Activated CD4-positive, alpha-beta T cell treated with anti-CD3 and anti-CD28 coated beads for 36 hours (primary cell): ENCODE results near the gene PIP4K2A. TPM values are rescaled to one million over a fixed set of nuclear protein-coding genes. Genes with fewer than 3 reads are reported as not detected.

Source experiments
- ATAC-seq: fragments of 200-7000 bp; cut with Tn5 transposase; one replicate; pipeline ENCODE4 v1.10.0; 2021; ENCODE audit warnings: mild to moderate bottlenecking, moderate library complexity
- CTCF ChIA-PET: fragments of 350-600 bp; sonication (Branson Sonifier 250); formaldehyde crosslinking; loops from one replicate; lab custom pipeline; 2021; ENCODE audit warnings: antibody characterized with exemption; lab: Charles Lee
- POLR2A ChIA-PET: fragments of 350-600 bp; sonication (Branson Sonifier 250); formaldehyde crosslinking; loops from one replicate; lab custom pipeline; 2021; ENCODE audit warnings: antibody characterized with exemption, inconsistent platforms; lab: Charles Lee
- DNase-seq: peaks from one replicate; pipeline ENCODE4 v3.0.0-alpha.2; 2020
- H3K27ac Mint-ChIP-seq: one replicate; pipeline ENCODE4 v1.8.0; 2021; ENCODE audit warnings: mixed read lengths
- H3K27me3 Mint-ChIP-seq: one replicate; pipeline ENCODE4 v1.8.0; 2021; ENCODE audit warnings: mixed read lengths
- H3K36me3 Mint-ChIP-seq: one replicate; pipeline ENCODE4 v1.8.0; 2021; ENCODE audit warnings: low read depth, mixed read lengths
- H3K4me1 Mint-ChIP-seq: one replicate; pipeline ENCODE4 v1.8.0; 2021; ENCODE audit warnings: mixed read lengths
- H3K4me3 Mint-ChIP-seq: one replicate; pipeline ENCODE4 v1.8.0; 2021; ENCODE audit warnings: mild to moderate bottlenecking, moderate library complexity, mixed read lengths
- H3K9me3 Mint-ChIP-seq: one replicate; pipeline ENCODE4 v1.8.0; 2021; ENCODE audit warnings: low read depth, mixed read lengths
- intact Hi-C, 2 experiments: fragments of 100-400 bp; cut with DNase I in 1 of 2; cut with micrococcal nuclease in 1 of 2; formaldehyde crosslinking; loops; one replicate each; pipeline versions ENCODE4 v1.14.2 to v1.15.1; 2022 to 2024; cut with DNase I, micrococcal nuclease
- total RNA-seq, 2 experiments: library from RNA; stranded (reverse); gene quantifications; one replicate each; pipeline ENCODE4 v1.2.3, GENCODE V29; 2021

PIP4K2A gene
- total RNA-seq, 2 experiments from 2014 or later: 105 to 108 TPM

- H3K27me3 Mint-ChIP-seq: no peaks in the 10 kb centered on the region
- ChIA-PET POLR2A (no interaction called here), CTCF (interaction anchor here (0.7 to 1.4 kb wide), 7 partner anchors 10 to 365 kb away, joined by 3 to 4 read pairs (median 3); no protein-coding TSS in a partner anchor)
- intact Hi-C loops: loop anchor here in 1 of 2 experiments (2.0 kb wide), 1 partner anchor 14 kb away; no protein-coding TSS in a partner anchor
- no peaks in the 10 kb centered on the region for H3K9me3 Mint-ChIP-seq
- H3K27ac Mint-ChIP-seq: peak overlapping the region; percentile 83
- peak overlapping the region; percentile 45 for H3K4me3 Mint-ChIP-seq
- peaks cover 20% of the 10 kb centered on the region for H3K36me3 Mint-ChIP-seq
- H3K4me1 Mint-ChIP-seq: peaks cover 96% of the 10 kb centered on the region
- ATAC-seq (no peak), DNase-seq (no peak)
Observed at GRCh38 chr10:22624287-22624738, 90.1 kb downstream of the PIP4K2A start.

GRCh38 chr10:22623633-22624253 lies 90.6 kb downstream of the PIP4K2A start:
- H3K27me3 Mint-ChIP-seq: no peaks in the 10 kb centered on the region
- peak; percentile 54 for DNase-seq
- CTCF ChIA-PET: interaction anchor here (0.7 to 1.4 kb wide), 10 partner anchors 12 to 365 kb away, joined by 3 to 5 read pairs (median 3); no protein-coding TSS in a partner anchor

GRCh38 chr10:22622242-22622806 lies 92.1 kb downstream of the PIP4K2A start:
- no peaks in the 10 kb centered on the region for H3K9me3 Mint-ChIP-seq
- no peak for ATAC-seq
- DNase-seq: no peak
- peaks cover 14% of the 10 kb centered on the region for H3K36me3 Mint-ChIP-seq
- H3K27me3 Mint-ChIP-seq: no peaks in the 10 kb centered on the region
- H3K4me3 Mint-ChIP-seq: no peak overlapping the region
- H3K4me1 Mint-ChIP-seq: peaks cover 98% of the 10 kb centered on the region
- intact Hi-C loops: no loop called here
- CTCF ChIA-PET: interaction anchor here (0.9 to 1.2 kb wide), 2 partner anchors 11 to 48 kb away, joined by 3 to 4 read pairs; no protein-coding TSS in a partner anchor
- POLR2A ChIA-PET: interaction anchor here (1.0 kb wide), 1 partner anchor 8 kb away, joined by 4 read pairs; no protein-coding TSS in a partner anchor
- peak overlapping the region; percentile 49 for H3K27ac Mint-ChIP-seq

More at GRCh38 chr10:22623633-22624253, 90.6 kb downstream of the PIP4K2A start:
- Mint-ChIP-seq H3K9me3 (no peaks in the 10 kb centered on the region), H3K36me3 (peaks cover 19% of the 10 kb centered on the region), H3K27ac (peak overlapping the region; percentile 83), H3K4me1 (peaks cover 97% of the 10 kb centered on the region), H3K4me3 (peak overlapping the region; percentile 45)
- ATAC-seq: peak; percentile 65
- POLR2A ChIA-PET: interaction anchor here (1.0 kb wide), 1 partner anchor 10 kb away, joined by 4 read pairs; no protein-coding TSS in a partner anchor
- intact Hi-C loops: loop anchor here in 1 of 2 experiments (2.0 kb wide), 1 partner anchor 13 kb away; no protein-coding TSS in a partner anchor

- no peak overlapping the region for H3K4me3 Mint-ChIP-seq
- ATAC-seq: no peak
Observed at GRCh38 chr10:22621726-22622125, 92.7 kb downstream of the PIP4K2A start.

GRCh38 chr10:22620929-22621328 lies 93.4 kb downstream of the PIP4K2A start:
- POLR2A ChIA-PET: no interaction called here
- peaks cover 97% of the 10 kb centered on the region for H3K4me1 Mint-ChIP-seq
- no peaks in the 10 kb centered on the region for H3K9me3 Mint-ChIP-seq
- CTCF ChIA-PET: interaction anchor here (0.6 to 1.4 kb wide), 5 partner anchors 9 to 97 kb away, joined by 3 to 6 read pairs (median 3); no protein-coding TSS in a partner anchor
- H3K36me3 Mint-ChIP-seq: peaks cover 14% of the 10 kb centered on the region
- H3K4me3 Mint-ChIP-seq: no peak overlapping the region
- H3K27ac Mint-ChIP-seq: no peak overlapping the region
- H3K27me3 Mint-ChIP-seq: no peaks in the 10 kb centered on the region
- intact Hi-C loops: loop anchor here in 1 of 2 experiments (1.0 kb wide), 1 partner anchor 8 kb away; no protein-coding TSS in a partner anchor
- DNase-seq (no peak), ATAC-seq (no peak)

More at GRCh38 chr10:22621726-22622125, 92.7 kb downstream of the PIP4K2A start:
- intact Hi-C loops: no loop called here
- Mint-ChIP-seq H3K27ac (peak overlapping the region; percentile 61), H3K4me1 (peaks cover 98% of the 10 kb centered on the region), H3K36me3 (peaks cover 14% of the 10 kb centered on the region), H3K27me3 (no peaks in the 10 kb centered on the region), H3K9me3 (no peaks in the 10 kb centered on the region)
- POLR2A ChIA-PET: no interaction called here
- no peak for DNase-seq
- CTCF ChIA-PET: interaction anchor here (1.0 to 1.4 kb wide), 2 partner anchors 8 to 43 kb away, joined by 3 to 6 read pairs; no protein-coding TSS in a partner anchor

GRCh38 chr10:22620140-22620857 lies 94.1 kb downstream of the PIP4K2A start:
- intact Hi-C loops: loop anchor here in 1 of 2 experiments (1.0 kb wide), 1 partner anchor 9 kb away; no protein-coding TSS in a partner anchor
- ATAC-seq: peak; percentile 47
- H3K36me3 Mint-ChIP-seq: peaks cover 14% of the 10 kb centered on the region
- ChIA-PET POLR2A (no interaction called here), CTCF (interaction anchor here (0.5 to 1.4 kb wide), 4 partner anchors 9 to 59 kb away, joined by 3 to 6 read pairs (median 3); no protein-coding TSS in a partner anchor)
- no peaks in the 10 kb centered on the region for H3K9me3 Mint-ChIP-seq
- DNase-seq: peak; percentile 56
- H3K4me1 Mint-ChIP-seq: peaks cover 97% of the 10 kb centered on the region
- H3K27me3 Mint-ChIP-seq: no peaks in the 10 kb centered on the region
- peak overlapping the region; percentile 78 for H3K27ac Mint-ChIP-seq
- H3K4me3 Mint-ChIP-seq: no peak overlapping the region

- peaks cover 98% of the 10 kb centered on the region for H3K4me1 Mint-ChIP-seq
- no peak overlapping the region for H3K4me3 Mint-ChIP-seq
- no peaks in the 10 kb centered on the region for H3K27me3 Mint-ChIP-seq
- ATAC-seq (no peak), DNase-seq (no peak)
- ChIA-PET POLR2A (interaction anchor here (0.6 kb wide), 1 partner anchor 11 kb away, joined by 3 read pairs; no protein-coding TSS in a partner anchor), CTCF (interaction anchor here (1.0 to 1.2 kb wide), 3 partner anchors 10 to 32 kb away, joined by 3 read pairs; no protein-coding TSS in a partner anchor)
- H3K27ac Mint-ChIP-seq: no peak overlapping the region
- intact Hi-C loops: no loop called here
- no peaks in the 10 kb centered on the region for H3K9me3 Mint-ChIP-seq
- H3K36me3 Mint-ChIP-seq: peaks cover 14% of the 10 kb centered on the region
Observed at GRCh38 chr10:22619101-22619500, 95.3 kb downstream of the PIP4K2A start.

GRCh38 chr10:22618078-22618785 lies 96.1 kb downstream of the PIP4K2A start:
- no peak for DNase-seq
- intact Hi-C loops: no loop called here
- H3K27me3 Mint-ChIP-seq: no peaks in the 10 kb centered on the region
- POLR2A ChIA-PET: no interaction called here
- no peaks in the 10 kb centered on the region for H3K9me3 Mint-ChIP-seq
- CTCF ChIA-PET: interaction anchor here (0.6 to 1.2 kb wide), 4 partner anchors 17 to 1098 kb away, joined by 3 read pairs; no protein-coding TSS in a partner anchor
- H3K27ac Mint-ChIP-seq: peak overlapping the region; percentile 58
- peaks cover 13% of the 10 kb centered on the region for H3K36me3 Mint-ChIP-seq
- peak; percentile 31 for ATAC-seq
- peaks cover 98% of the 10 kb centered on the region for H3K4me1 Mint-ChIP-seq
- H3K4me3 Mint-ChIP-seq: no peak overlapping the region

GRCh38 chr10:22617516-22617915 lies 96.9 kb downstream of the PIP4K2A start:
- no peaks in the 10 kb centered on the region for H3K9me3 Mint-ChIP-seq
- intact Hi-C loops: no loop called here
- POLR2A ChIA-PET: interaction anchor here (0.6 kb wide), 1 partner anchor 32 kb away, joined by 7 read pairs; no protein-coding TSS in a partner anchor
- peaks cover 98% of the 10 kb centered on the region for H3K4me1 Mint-ChIP-seq
- H3K27ac Mint-ChIP-seq: peak overlapping the region; percentile 58
- H3K4me3 Mint-ChIP-seq: no peak overlapping the region
- peaks cover 14% of the 10 kb centered on the region for H3K36me3 Mint-ChIP-seq
- ATAC-seq (no peak), DNase-seq (no peak)
- CTCF ChIA-PET: interaction anchor here (1.4 kb wide), 1 partner anchor 9 kb away, joined by 6 read pairs; no protein-coding TSS in a partner anchor
- no peaks in the 10 kb centered on the region for H3K27me3 Mint-ChIP-seq

GRCh38 chr10:22617051-22617450 lies 97.3 kb downstream of the PIP4K2A start:
- CTCF ChIA-PET: interaction anchor here (0.6 to 1.9 kb wide), 5 partner anchors 10 to 179 kb away, joined by 3 to 6 read pairs (median 4); no protein-coding TSS in a partner anchor
- no peaks in the 10 kb centered on the region for H3K27me3 Mint-ChIP-seq
- no peak overlapping the region for H3K4me3 Mint-ChIP-seq
- POLR2A ChIA-PET: interaction anchor here (0.6 to 1.3 kb wide), 3 partner anchors 12 to 32 kb away, joined by 4 to 7 read pairs (median 4); no protein-coding TSS in a partner anchor
- ATAC-seq (no peak), DNase-seq (no peak)
- intact Hi-C loops: no loop called here
- H3K27ac Mint-ChIP-seq: no peak overlapping the region
- H3K36me3 Mint-ChIP-seq: peaks cover 15% of the 10 kb centered on the region
- H3K9me3 Mint-ChIP-seq: no peaks in the 10 kb centered on the region
- peaks cover 98% of the 10 kb centered on the region for H3K4me1 Mint-ChIP-seq
